H1 (cell line): Measurements from ENCODE around the gene ZBTB7A. TPM values are rescaled to one million over a fixed set of nuclear protein-coding genes. Genes with fewer than 3 reads are reported as not detected.

Experiments
- CREB1 ChIP-seq: IDR thresholded peaks from 2 replicates; pipeline ENCODE4 v1.6.1; 2012; ENCODE audit warnings: inconsistent platforms
- TCF12 ChIP-seq: IDR thresholded peaks from 2 replicates; pipeline ENCODE4 v1.6.1; 2011; ENCODE audit warnings: low read depth, mild to moderate bottlenecking, low read length
- polyA plus RNA-seq, 7 experiments: library from polyadenylated mRNA; depleted of rRNA in 3 of 7; stranded (reverse) in 5 of 7; unstranded in 2 of 7; fragments of >200 nt in 5 of 7; fragments of 200-250 nt in 2 of 7; gene quantifications; 1 replicate in 5 of 7; 2 replicates in 1 of 7; 4 replicates in 1 of 7; pipeline versions ENCODE4 v1.2.1 to v1.2.3, GENCODE V29; 2011 to 2013; ENCODE audit warnings: missing spikeins in 2 of 7, mixed read lengths in 2 of 7
- total RNA-seq: library from RNA; stranded (reverse); fragmentation: NEBNext Ultra II Directional; extraction: Animal tissue kit (Norgen Biotek cat#: 25700); gene quantifications from 2 replicates; pipeline ENCODE4 v1.2.1, GENCODE V29; 2021

The ZBTB7A gene
- total and polyA plus RNA-seq, 2 of the 8 experiments (the other 6 are each of a cell fraction or from before 2014, with no cell fraction given): 5.6 to 17.8 TPM

DNA sequence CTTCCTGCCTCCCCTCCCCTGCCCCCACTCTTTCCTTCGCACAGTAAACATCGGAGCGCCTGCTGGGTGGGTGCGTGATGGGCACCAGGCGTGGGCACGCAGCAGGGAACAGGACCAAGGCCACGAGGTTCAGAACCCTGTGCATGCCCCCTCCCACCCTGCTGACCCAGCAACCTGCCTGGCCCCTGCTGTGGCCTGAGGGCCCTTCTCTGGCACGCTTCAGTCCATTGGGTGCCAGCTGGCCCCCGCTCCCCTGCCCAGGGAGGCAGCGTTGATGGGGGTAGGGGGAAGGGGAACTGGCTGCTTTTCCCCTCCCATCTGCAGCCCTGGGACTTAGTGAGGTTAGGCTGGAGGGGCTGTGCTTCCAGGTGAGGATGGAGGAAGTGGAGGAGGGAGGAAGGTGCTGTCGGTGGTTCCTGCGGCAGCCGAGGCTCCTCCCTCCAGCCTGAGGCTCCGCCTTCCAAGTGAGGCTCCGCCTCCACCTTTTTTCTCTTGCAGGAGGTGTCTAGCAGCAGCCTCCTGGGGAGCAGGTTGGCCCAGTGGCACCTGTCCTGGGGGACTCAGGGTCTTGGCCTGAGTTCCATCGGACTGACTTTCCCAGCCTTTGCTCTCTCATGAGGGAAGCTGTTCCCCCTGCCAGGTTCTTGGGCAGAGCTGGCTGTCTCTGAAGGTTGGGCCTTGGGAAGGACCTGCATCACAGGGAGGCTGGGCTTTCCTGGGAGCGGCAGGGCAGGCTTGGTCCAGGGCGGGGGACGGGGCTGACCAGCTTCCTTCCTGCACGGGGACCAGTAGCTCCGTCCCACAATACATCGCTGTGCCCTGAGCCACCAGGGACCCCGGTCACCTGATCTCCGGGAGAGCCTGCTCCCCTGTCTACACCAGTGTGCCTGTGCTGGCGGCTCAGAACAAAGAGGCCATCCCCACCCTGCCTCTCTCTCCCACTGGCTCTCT lies 51.9 kb downstream of the ZBTB7A start (continued):
- TF ChIP-seq TCF12 (no peak), CREB1 (no peak)
- TF ChIP-seq, all 59 proteins: peak for 0
